Activated T-helper 17 cell treated with anti-CD3 and anti-CD28 coated beads, Interleukin-2, amount 50 U/mL, for 72 hours (primary cell): ENCODE measurements around the gene ZNF212. TPM values are rescaled to one million over a fixed set of nuclear protein-coding genes. Genes with fewer than 3 reads are reported as not detected.
"Not testable (repeated sequence)": the region's sequence is repeated elsewhere in the genome, so short reads cannot be mapped to it uniquely, and the experiment has no call there.

Experiments used
- ATAC-seq: fragments of 150-1000 bp; cut with Tn5 transposase; replicated peaks from 2 replicates; pipeline ENCODE4 v1.10.0; 2021; ENCODE audit warnings: mild to moderate bottlenecking, moderate library complexity
- H3K27ac Mint-ChIP-seq: one replicate; pipeline ENCODE4 v1.8.0; 2022; ENCODE audit warnings: mixed read lengths
- H3K27me3 Mint-ChIP-seq: one replicate; pipeline ENCODE4 v1.8.0; 2022; ENCODE audit warnings: mixed read lengths
- H3K36me3 Mint-ChIP-seq: one replicate; pipeline ENCODE4 v1.8.0; 2022; ENCODE audit warnings: low read depth, mild to moderate bottlenecking, mixed read lengths
- H3K4me1 Mint-ChIP-seq: one replicate; pipeline ENCODE4 v1.8.0; 2022; ENCODE audit warnings: mixed read lengths
- H3K4me3 Mint-ChIP-seq: one replicate; pipeline ENCODE4 v1.8.0; 2022; ENCODE audit warnings: mild to moderate bottlenecking, mixed read lengths
- H3K9me3 Mint-ChIP-seq: one replicate; pipeline ENCODE4 v1.8.0; 2022; ENCODE audit warnings: mixed read lengths
- total RNA-seq, 2 donors: library from RNA; stranded (reverse); gene quantifications; one replicate each; pipeline ENCODE4 v1.2.3, GENCODE V29; 2022

ZNF212 gene
- total RNA-seq, 2 donors from 2014 or later: 9.3 to 19.5 TPM

- peaks cover 5% of the 10 kb centered on the region for H3K4me1 Mint-ChIP-seq
- H3K4me3 Mint-ChIP-seq: no peak overlapping the region
- no peak overlapping the region for H3K27ac Mint-ChIP-seq
- peaks cover 58% of the 10 kb centered on the region for H3K36me3 Mint-ChIP-seq
- H3K27me3 Mint-ChIP-seq: no peaks in the 10 kb centered on the region
- H3K9me3 Mint-ChIP-seq: no peaks in the 10 kb centered on the region
- no peak for ATAC-seq
These were observed 14.9 kb downstream of the ZNF212 start for GRCh38 chr7:149254181-149254858.

GRCh38 chr7:149255174-149255573 is 15.7 kb downstream of the ZNF212 start:
- no peak for ATAC-seq
- Mint-ChIP-seq H3K4me1 (peaks cover 4% of the 10 kb centered on the region), H3K36me3 (peaks cover 50% of the 10 kb centered on the region), H3K27me3 (no peaks in the 10 kb centered on the region), H3K4me3 (no peak overlapping the region), H3K27ac (peak overlapping the region; percentile 22), H3K9me3 (no peaks in the 10 kb centered on the region)

- Mint-ChIP-seq H3K4me3 (no peak overlapping the region), H3K4me1 (peaks cover 8% of the 10 kb centered on the region), H3K9me3 (no peaks in the 10 kb centered on the region), H3K27ac (no peak overlapping the region), H3K27me3 (no peaks in the 10 kb centered on the region), H3K36me3 (peaks cover 43% of the 10 kb centered on the region)
- ATAC-seq: no peak
These were observed 17.1 kb downstream of the ZNF212 start for GRCh38 chr7:149256568-149256967.

- no peak for ATAC-seq
- Mint-ChIP-seq H3K27ac (no peak overlapping the region), H3K9me3 (no peaks in the 10 kb centered on the region), H3K4me3 (no peak overlapping the region), H3K27me3 (no peaks in the 10 kb centered on the region), H3K4me1 (peaks cover 8% of the 10 kb centered on the region), H3K36me3 (peaks cover 39% of the 10 kb centered on the region)
These were observed 17.7 kb downstream of the ZNF212 start for GRCh38 chr7:149257146-149257545.

GRCh38 chr7:149261316-149261828 is 21.9 kb downstream of the ZNF212 start:
- peaks cover 23% of the 10 kb centered on the region for H3K4me1 Mint-ChIP-seq
- H3K4me3 Mint-ChIP-seq: peak overlapping the region; percentile 78
- peak; percentile 63 for ATAC-seq
- H3K36me3 Mint-ChIP-seq: peaks cover 35% of the 10 kb centered on the region
- H3K27ac Mint-ChIP-seq: peak overlapping the region; percentile 93
- no peaks in the 10 kb centered on the region for H3K27me3 Mint-ChIP-seq
- H3K9me3 Mint-ChIP-seq: no peaks in the 10 kb centered on the region

GRCh38 chr7:149261829-149262617 is 22.6 kb downstream of the ZNF212 start, which contains the start of gene ZNF783:
ZNF783 (plus strand) TSS chr7:149262196; CDS start chr7:149262334, 138 bp downstream.
- Mint-ChIP-seq H3K27me3 (no peaks in the 10 kb centered on the region), H3K36me3 (peaks cover 42% of the 10 kb centered on the region), H3K4me1 (peaks cover 23% of the 10 kb centered on the region), H3K27ac (peak within 1 kb of the TSS; percentile 93), H3K4me3 (peak within 1 kb of the TSS; percentile 78), H3K9me3 (no peaks in the 10 kb centered on the region)
- peak; percentile 80 for ATAC-seq

- no peak for ATAC-seq
- no peaks in the 10 kb centered on the region for H3K27me3 Mint-ChIP-seq
- peaks cover 81% of the 10 kb centered on the region for H3K36me3 Mint-ChIP-seq
- no peaks in the 10 kb centered on the region for H3K9me3 Mint-ChIP-seq
- peaks cover 23% of the 10 kb centered on the region for H3K4me1 Mint-ChIP-seq
- no peak overlapping the region for H3K4me3 Mint-ChIP-seq
- peak overlapping the region; percentile 85 for H3K27ac Mint-ChIP-seq
These were observed 27.0 kb downstream of the ZNF212 start for GRCh38 chr7:149266451-149266850.

GRCh38 chr7:149267733-149268132 is 28.3 kb downstream of the ZNF212 start:
- H3K4me3 Mint-ChIP-seq: no peak overlapping the region
- peaks cover 91% of the 10 kb centered on the region for H3K36me3 Mint-ChIP-seq
- no peaks in the 10 kb centered on the region for H3K27me3 Mint-ChIP-seq
- ATAC-seq: no peak
- H3K27ac Mint-ChIP-seq: peak overlapping the region; percentile 9
- no peaks in the 10 kb centered on the region for H3K9me3 Mint-ChIP-seq
- H3K4me1 Mint-ChIP-seq: peaks cover 23% of the 10 kb centered on the region

GRCh38 chr7:149274424-149274823 is 35.0 kb downstream of the ZNF212 start:
- not testable (repeated sequence) for H3K27me3 Mint-ChIP-seq, ATAC-seq, H3K9me3 Mint-ChIP-seq, H3K4me3 Mint-ChIP-seq
- Mint-ChIP-seq H3K27ac (peak overlapping the region; percentile 36), H3K4me1 (peaks cover 10% of the 10 kb centered on the region), H3K36me3 (peaks cover 98% of the 10 kb centered on the region)

- Mint-ChIP-seq H3K9me3 (no peaks in the 10 kb centered on the region), H3K36me3 (peaks cover 80% of the 10 kb centered on the region), H3K27me3 (no peaks in the 10 kb centered on the region), H3K4me3 (no peak overlapping the region), H3K27ac (no peak overlapping the region), H3K4me1 (peaks cover 14% of the 10 kb centered on the region)
- ATAC-seq: no peak
These were observed 38.4 kb downstream of the ZNF212 start for GRCh38 chr7:149277871-149278270.

- no peak overlapping the region for H3K4me3 Mint-ChIP-seq
- H3K4me1 Mint-ChIP-seq: peaks cover 11% of the 10 kb centered on the region
- ATAC-seq: no peak
- H3K36me3 Mint-ChIP-seq: peaks cover 75% of the 10 kb centered on the region
- no peak overlapping the region for H3K27ac Mint-ChIP-seq
- no peaks in the 10 kb centered on the region for H3K9me3 Mint-ChIP-seq
- no peaks in the 10 kb centered on the region for H3K27me3 Mint-ChIP-seq
These were observed 38.9 kb downstream of the ZNF212 start for GRCh38 chr7:149278396-149278795.

- no peak overlapping the region for H3K4me3 Mint-ChIP-seq
- H3K27me3 Mint-ChIP-seq: no peaks in the 10 kb centered on the region
- no peak for ATAC-seq
- no peak overlapping the region for H3K27ac Mint-ChIP-seq
- H3K9me3 Mint-ChIP-seq: no peaks in the 10 kb centered on the region
- H3K4me1 Mint-ChIP-seq: peaks cover 13% of the 10 kb centered on the region
- peaks cover 66% of the 10 kb centered on the region for H3K36me3 Mint-ChIP-seq
These were observed 39.8 kb downstream of the ZNF212 start for GRCh38 chr7:149279111-149279743.

GRCh38 chr7:149280151-149280550 is 40.7 kb downstream of the ZNF212 start:
- no peak for ATAC-seq
- Mint-ChIP-seq H3K27ac (no peak overlapping the region), H3K4me3 (no peak overlapping the region), H3K27me3 (no peaks in the 10 kb centered on the region), H3K36me3 (peaks cover 57% of the 10 kb centered on the region), H3K9me3 (no peaks in the 10 kb centered on the region), H3K4me1 (peaks cover 14% of the 10 kb centered on the region)

GRCh38 chr7:149280661-149281507 is 41.4 kb downstream of the ZNF212 start:
- no peaks in the 10 kb centered on the region for H3K9me3 Mint-ChIP-seq
- H3K36me3 Mint-ChIP-seq: peaks cover 50% of the 10 kb centered on the region
- H3K27me3 Mint-ChIP-seq: no peaks in the 10 kb centered on the region
- ATAC-seq: no peak
- peak overlapping the region; percentile 15 for H3K27ac Mint-ChIP-seq
- peaks cover 18% of the 10 kb centered on the region for H3K4me1 Mint-ChIP-seq
- H3K4me3 Mint-ChIP-seq: no peak overlapping the region
